Caco-2 (cell line): ENCODE measurements around the gene AIF1L. TPM values are rescaled to one million over a fixed set of nuclear protein-coding genes. Genes with fewer than 3 reads are reported as not detected.

ENCODE experiments used
- BruUV-seq: library from RNA; stranded (reverse); fragments of 400-500 nt; replicated peaks from 2 replicates; lab custom pipeline; 2021; lab: Mats Ljungman, UMichigan
- CTCF ChIA-PET: fragments of 300-600 bp; sonication (Branson Sonifier 250); formaldehyde crosslinking; loops from one replicate; lab custom pipeline; 2022; ENCODE audit warnings: antibody characterized with exemption; lab: Charles Lee
- POLR2A ChIA-PET: fragments of 300-600 bp; sonication (Branson Sonifier 250); formaldehyde crosslinking; loops from one replicate; lab custom pipeline; 2022; ENCODE audit warnings: antibody characterized with exemption; lab: Charles Lee
- DNase-seq, 2 experiments: peaks; one replicate each; pipeline versions ENCODE4 v3.0.0 to v3.0.0-alpha.2; 2020 to 2022
- H3K27me3 ChIP-seq: replicated peaks from 2 replicates; pipeline ENCODE4 v1.6.0; 2011; ENCODE audit warnings: low read length; ENCODE audit not compliant: control insufficient read depth, insufficient read depth
- H3K36me3 ChIP-seq: 2 replicates; pipeline ENCODE4 v1.5.1; 2011; ENCODE audit warnings: low read length; ENCODE audit not compliant: control insufficient read depth, insufficient read depth
- H3K4me1 ChIP-seq: fragments of 250-450 bp; sonication (Bioruptor Pico); 2 replicates; pipeline ENCODE4 v1.5.1; 2020; ENCODE audit warnings: mild to moderate bottlenecking
- H3K4me3 ChIP-seq: 2 replicates; pipeline ENCODE4 v1.5.1; 2011; ENCODE audit warnings: low read depth, mild to moderate bottlenecking, control low read depth, low read length
- H3K9me3 ChIP-seq: fragments of 250-450 bp; sonication (Bioruptor Pico); 2 replicates; pipeline ENCODE4 v1.5.1; 2020; ENCODE audit warnings: mild to moderate bottlenecking, moderate library complexity
- H3K27ac Mint-ChIP-seq: one replicate; pipeline ENCODE4 v1.8.0; 2022; ENCODE audit warnings: mixed read lengths; ENCODE audit not compliant: unreplicated experiment
- H3K27me3 Mint-ChIP-seq: one replicate; pipeline ENCODE4 v1.8.0; 2022; ENCODE audit warnings: mixed read lengths; ENCODE audit not compliant: insufficient read depth, unreplicated experiment
- H3K36me3 Mint-ChIP-seq: one replicate; pipeline ENCODE4 v1.8.0; 2022; ENCODE audit warnings: mild to moderate bottlenecking, mixed read lengths; ENCODE audit not compliant: insufficient read depth, unreplicated experiment
- H3K4me1 Mint-ChIP-seq: one replicate; pipeline ENCODE4 v1.8.0; 2022; ENCODE audit warnings: low read depth, mixed read lengths; ENCODE audit not compliant: unreplicated experiment
- H3K4me3 Mint-ChIP-seq: one replicate; pipeline ENCODE4 v1.8.0; 2022; ENCODE audit warnings: mild to moderate bottlenecking, moderate library complexity, mixed read lengths; ENCODE audit not compliant: unreplicated experiment
- H3K9me3 Mint-ChIP-seq: one replicate; pipeline ENCODE4 v1.8.0; 2022; ENCODE audit warnings: mixed read lengths; ENCODE audit not compliant: unreplicated experiment
- intact Hi-C: fragments of 100-400 bp; cut with micrococcal nuclease; formaldehyde crosslinking; loops from one replicate; pipeline ENCODE4 v1.10.0; 2022; ENCODE audit not compliant: unreplicated experiment
- total RNA-seq: library from RNA; stranded (reverse); gene quantifications from 2 replicates; pipeline ENCODE4 v1.2.3, GENCODE V29; 2022
- TF ChIP-seq, protein P1 (sequence below), 2 experiments: fragments of 200-600 bp in 1 of 2; IDR thresholded peaks; 1 replicate in 1 of 2; 2 replicates in 1 of 2; pipeline versions ENCODE4 v1.5.1 to v1.8.0; 2011 to 2022; ENCODE audit warnings: antibody characterized with exemption in 1 of 2, control low read depth in 1 of 2, inconsistent platforms in 1 of 2, low read depth in 1 of 2, low read length in 1 of 2, mild to moderate bottlenecking in 1 of 2, moderate library complexity in 1 of 2; ENCODE audit not compliant: insufficient read depth in 1 of 2, severe bottlenecking in 1 of 2, unreplicated experiment in 1 of 2

AIF1L gene
- total RNA-seq, 1 experiment from 2014 or later: 20.8 TPM

DNA sequence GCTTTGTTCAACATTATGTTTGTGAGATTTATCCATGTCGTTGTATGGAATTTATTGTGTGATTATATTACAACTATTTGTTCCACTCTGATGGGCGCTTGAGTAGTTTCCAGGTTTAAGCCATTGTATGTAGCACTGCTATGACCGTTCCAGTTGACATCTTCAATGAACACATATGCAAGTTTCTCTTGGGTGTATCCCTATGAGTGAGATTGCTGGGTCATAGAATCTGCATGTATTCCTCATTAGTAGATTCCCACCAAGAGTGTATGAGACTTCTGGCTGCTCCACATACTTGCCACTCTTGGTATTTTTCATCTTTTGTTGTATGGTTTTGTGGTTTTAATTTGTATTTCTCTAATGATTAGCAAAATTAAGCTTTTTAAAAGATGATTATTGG, 51.9 kb downstream of the AIF1L start:
- H3K27ac Mint-ChIP-seq: no peak overlapping the region
- no peaks in the 10 kb centered on the region for H3K9me3 Mint-ChIP-seq
- ChIA-PET CTCF (no interaction called here), POLR2A (no interaction called here)
- no peaks in the 10 kb centered on the region for H3K9me3 ChIP-seq
- no TSS peak for BruUV-seq
- H3K27me3 ChIP-seq: no peaks in the 10 kb centered on the region
- TF ChIP-seq, protein P1, sequence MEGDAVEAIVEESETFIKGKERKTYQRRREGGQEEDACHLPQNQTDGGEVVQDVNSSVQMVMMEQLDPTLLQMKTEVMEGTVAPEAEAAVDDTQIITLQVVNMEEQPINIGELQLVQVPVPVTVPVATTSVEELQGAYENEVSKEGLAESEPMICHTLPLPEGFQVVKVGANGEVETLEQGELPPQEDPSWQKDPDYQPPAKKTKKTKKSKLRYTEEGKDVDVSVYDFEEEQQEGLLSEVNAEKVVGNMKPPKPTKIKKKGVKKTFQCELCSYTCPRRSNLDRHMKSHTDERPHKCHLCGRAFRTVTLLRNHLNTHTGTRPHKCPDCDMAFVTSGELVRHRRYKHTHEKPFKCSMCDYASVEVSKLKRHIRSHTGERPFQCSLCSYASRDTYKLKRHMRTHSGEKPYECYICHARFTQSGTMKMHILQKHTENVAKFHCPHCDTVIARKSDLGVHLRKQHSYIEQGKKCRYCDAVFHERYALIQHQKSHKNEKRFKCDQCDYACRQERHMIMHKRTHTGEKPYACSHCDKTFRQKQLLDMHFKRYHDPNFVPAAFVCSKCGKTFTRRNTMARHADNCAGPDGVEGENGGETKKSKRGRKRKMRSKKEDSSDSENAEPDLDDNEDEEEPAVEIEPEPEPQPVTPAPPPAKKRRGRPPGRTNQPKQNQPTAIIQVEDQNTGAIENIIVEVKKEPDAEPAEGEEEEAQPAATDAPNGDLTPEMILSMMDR (IDR thresholded peaks at IDR 0.05; ENCODE audit: insufficient read depth in 1 of 2, low read depth in 1 of 2, low read length in 1 of 2, severe bottlenecking in 1 of 2, unreplicated experiment in 1 of 2): no peak
- peaks cover 2% of the 10 kb centered on the region; the same call in 1 of the 2 replicates for H3K36me3 ChIP-seq
- no peak overlapping the region for H3K4me3 ChIP-seq
- no peaks in the 10 kb centered on the region for H3K4me1 Mint-ChIP-seq
- peaks cover 86% of the 10 kb centered on the region for H3K36me3 Mint-ChIP-seq
- intact Hi-C loops: no loop called here
- DNase-seq: no peak
- no peaks in the 10 kb centered on the region for H3K4me1 ChIP-seq
- no peak overlapping the region for H3K4me3 Mint-ChIP-seq
- H3K27me3 Mint-ChIP-seq: no peaks in the 10 kb centered on the region

DNA sequence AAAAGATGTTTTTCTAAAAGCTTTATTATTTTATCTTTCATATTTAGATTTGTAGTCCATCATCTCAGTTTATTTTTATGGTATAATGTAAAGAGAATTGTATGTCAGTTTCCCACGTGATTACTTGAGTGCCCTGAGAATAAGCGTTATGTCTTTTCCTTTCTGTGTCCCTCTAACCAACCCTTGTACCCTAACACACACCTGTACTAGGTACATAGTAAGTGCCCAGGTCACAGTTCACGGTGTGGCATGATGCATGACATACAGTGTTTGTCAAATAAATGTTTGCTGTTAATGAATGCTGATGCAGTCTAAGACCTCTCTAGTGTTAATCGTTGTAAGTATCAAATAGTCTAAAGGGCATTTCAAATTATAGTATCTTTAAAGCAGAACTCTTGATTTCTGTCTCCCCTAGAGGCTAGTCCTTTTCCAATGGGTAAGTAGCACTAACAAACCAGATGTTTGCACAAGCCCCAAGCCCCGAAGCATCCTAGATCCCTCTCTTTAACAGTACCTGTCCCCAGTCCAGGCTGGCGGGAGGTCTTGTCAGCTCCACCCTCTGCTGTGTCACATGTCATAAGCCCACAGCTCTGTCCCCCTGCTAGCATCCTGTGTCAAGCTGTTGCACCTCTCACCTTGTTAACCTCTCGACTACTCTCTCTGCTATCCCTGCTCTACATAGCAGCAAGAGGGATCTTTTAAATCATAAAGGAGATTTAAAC, 52.8 kb downstream of the AIF1L start:
- no peaks in the 10 kb centered on the region for H3K27me3 Mint-ChIP-seq
- ChIA-PET CTCF (no interaction called here), POLR2A (no interaction called here)
- peaks cover 86% of the 10 kb centered on the region for H3K36me3 Mint-ChIP-seq
- Histone ChIP-seq H3K36me3 (peaks cover 2% of the 10 kb centered on the region; the same call in 1 of the 2 replicates), H3K4me1 (no peaks in the 10 kb centered on the region), H3K27me3 (no peaks in the 10 kb centered on the region), H3K4me3 (no peak overlapping the region), H3K9me3 (no peaks in the 10 kb centered on the region)
- no peaks in the 10 kb centered on the region for H3K9me3 Mint-ChIP-seq
- TF ChIP-seq, protein P1 (IDR thresholded peaks at IDR 0.05; ENCODE audit: insufficient read depth in 1 of 2, low read depth in 1 of 2, low read length in 1 of 2, severe bottlenecking in 1 of 2, unreplicated experiment in 1 of 2): no peak
- H3K4me1 Mint-ChIP-seq: no peaks in the 10 kb centered on the region
- DNase-seq: no peak
- intact Hi-C loops: no loop called here
- no peak overlapping the region for H3K4me3 Mint-ChIP-seq
- no peak overlapping the region for H3K27ac Mint-ChIP-seq
- BruUV-seq: no TSS peak

DNA sequence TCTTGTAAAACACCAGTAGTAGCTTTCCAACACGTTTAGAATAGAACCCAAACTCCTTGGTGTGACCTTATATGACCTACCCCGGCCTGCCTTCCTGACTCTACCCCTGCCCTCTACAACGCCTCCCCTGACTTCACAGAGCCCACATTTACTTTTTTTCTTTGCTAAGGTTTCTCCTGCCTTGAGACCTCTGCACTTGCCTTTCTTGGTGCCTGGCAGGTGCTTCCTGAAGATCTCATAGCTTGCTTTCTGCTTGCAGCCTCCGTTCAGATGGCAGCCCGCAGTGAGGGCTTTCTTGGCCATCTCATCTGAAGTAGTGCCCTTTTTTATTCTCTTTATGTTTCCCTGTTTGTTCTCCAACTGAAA, 53.3 kb downstream of the AIF1L start:
- TF ChIP-seq, protein P1 (IDR thresholded peaks at IDR 0.05; ENCODE audit: insufficient read depth in 1 of 2, low read depth in 1 of 2, low read length in 1 of 2, severe bottlenecking in 1 of 2, unreplicated experiment in 1 of 2): no peak
- H3K27me3 Mint-ChIP-seq: no peaks in the 10 kb centered on the region
- no TSS peak for BruUV-seq
- intact Hi-C loops: no loop called here
- Histone ChIP-seq H3K36me3 (peaks cover 2% of the 10 kb centered on the region), H3K4me3 (no peak overlapping the region), H3K9me3 (no peaks in the 10 kb centered on the region), H3K27me3 (no peaks in the 10 kb centered on the region), H3K4me1 (no peaks in the 10 kb centered on the region)
- CTCF ChIA-PET: no interaction called here
- H3K4me1 Mint-ChIP-seq: no peaks in the 10 kb centered on the region
- DNase-seq: no peak
- H3K27ac Mint-ChIP-seq: no peak overlapping the region
- H3K36me3 Mint-ChIP-seq: peaks cover 86% of the 10 kb centered on the region
- no peak overlapping the region for H3K4me3 Mint-ChIP-seq
- H3K9me3 Mint-ChIP-seq: no peaks in the 10 kb centered on the region
- POLR2A ChIA-PET: no interaction called here
